Measurements from ENCODE around the gene UROC1. TPM values are rescaled to one million over a fixed set of nuclear protein-coding genes. Genes with fewer than 3 reads are reported as not detected.

Gene UROC1
- total RNA-seq, 1 experiment from 2014 or later, result not detected

DNA sequence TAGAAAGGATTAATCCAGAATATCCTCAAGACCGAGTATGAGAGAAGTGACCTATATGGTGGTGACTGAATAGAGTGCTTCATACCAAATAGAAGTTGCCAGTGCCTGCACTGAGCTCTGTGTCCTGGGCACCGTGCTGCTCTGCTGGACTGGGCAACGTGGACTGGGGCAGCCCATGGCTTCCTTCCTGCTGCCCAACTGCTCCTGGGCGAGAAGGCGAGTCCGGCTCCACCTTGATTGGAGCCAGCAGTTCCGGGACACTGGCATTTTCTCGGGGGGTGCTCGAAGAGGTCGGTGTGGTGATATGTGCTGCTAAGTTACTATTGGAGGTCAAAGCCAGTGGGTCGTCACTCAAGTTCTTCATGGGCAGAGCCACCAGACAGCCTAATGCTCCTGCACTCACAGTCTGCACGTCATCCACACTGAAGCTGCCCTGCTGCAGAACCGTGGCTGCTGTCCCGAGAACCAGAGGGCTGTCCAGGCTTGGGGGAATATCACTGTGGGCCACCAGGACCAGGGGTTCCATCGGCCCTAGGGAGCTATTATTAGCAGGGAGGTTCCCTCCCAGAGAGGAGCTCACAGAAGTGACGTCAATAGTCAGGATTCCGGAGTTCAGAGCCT lies 56.0 kb downstream of the UROC1 start:
- ChIA-PET POLR2A (ENCODE audit: unreplicated experiment) (interaction anchor here (0.7 kb wide), 1 partner anchor 473 kb away, joined by 3 read pairs; no protein-coding TSS in a partner anchor), CTCF (no interaction called here)
- H3K27ac ChIP-seq, result no peak overlapping the region
- no peak overlapping the region for H3K4me2 ChIP-seq
- H3K9me3 ChIP-seq (ENCODE audit: insufficient read depth, low read depth), result no peaks in the 10 kb centered on the region
- H3K9me2 ChIP-seq (ENCODE audit: insufficient read depth), result no peaks in the 10 kb centered on the region
- no peaks in the 10 kb centered on the region for H3K4me1 ChIP-seq (replicated peaks; ENCODE audit: insufficient read depth)
- no peak overlapping the region for H3K4me3 ChIP-seq
- peaks cover 35% of the 10 kb centered on the region for H3K36me3 ChIP-seq (ENCODE audit: low read depth)
- no TSS peak for BruUV-seq (replicated peaks)
- TF ChIP-seq CTCF (conservative IDR thresholded peaks at IDR 0.05), result no peak
- no peak for TF ChIP-seq EZH2 (IDR thresholded peaks at IDR 0.05; ENCODE audit: low read depth)
- H4K20me1 ChIP-seq (ENCODE audit: insufficient read depth), result peaks cover 36% of the 10 kb centered on the region
- 0 out of 2 replicates have a peak, but pooled peaks cover 3% of the 10 kb centered on the region for H3K79me2 ChIP-seq (ENCODE audit: low read depth)
- no peaks in the 10 kb centered on the region for H3F3A ChIP-seq (ENCODE audit: insufficient read depth, low read depth)
- intact Hi-C loops (cut with micrococcal nuclease; ENCODE audit: unreplicated experiment), result no loop called here
- no peaks in the 10 kb centered on the region for H3K27me3 ChIP-seq (ENCODE audit: insufficient read depth, low read depth)
- no peak overlapping the region for H2AFZ ChIP-seq
- no peak for DNase-seq

- H3K36me3 ChIP-seq (ENCODE audit: low read depth), result peaks cover 27% of the 10 kb centered on the region
- no peaks in the 10 kb centered on the region for H3K27me3 ChIP-seq (ENCODE audit: insufficient read depth, low read depth)
- no peak overlapping the region for H3K27ac ChIP-seq
- H3K9me3 ChIP-seq (ENCODE audit: insufficient read depth, low read depth), result no peaks in the 10 kb centered on the region
- 0 out of 2 replicates have a peak, but pooled peaks cover 3% of the 10 kb centered on the region for H3K79me2 ChIP-seq (ENCODE audit: low read depth)
- H4K20me1 ChIP-seq (ENCODE audit: insufficient read depth), result peaks cover 46% of the 10 kb centered on the region
- H3K4me3 ChIP-seq, result no peak overlapping the region
- H2AFZ ChIP-seq, result no peak overlapping the region
- intact Hi-C loops (cut with micrococcal nuclease; ENCODE audit: unreplicated experiment), result no loop called here
- TF ChIP-seq EZH2 (IDR thresholded peaks at IDR 0.05; ENCODE audit: low read depth) (no peak), CTCF (conservative IDR thresholded peaks at IDR 0.05) (no peak)
- no peaks in the 10 kb centered on the region; the same call in 1 of the 2 replicates for H3F3A ChIP-seq (ENCODE audit: insufficient read depth, low read depth)
- POLR2A ChIA-PET (ENCODE audit: unreplicated experiment), result no interaction called here
- DNase-seq, result no peak
- H3K4me2 ChIP-seq, result no peak overlapping the region
- CTCF ChIA-PET, result no interaction called here
- H3K4me1 ChIP-seq (replicated peaks; ENCODE audit: insufficient read depth), result no peaks in the 10 kb centered on the region
- BruUV-seq (replicated peaks), result no TSS peak
- no peaks in the 10 kb centered on the region for H3K9me2 ChIP-seq (ENCODE audit: insufficient read depth)
Observed at GRCh38 chr3:126460381-126460780, 57.2 kb downstream of the UROC1 start.

DNA sequence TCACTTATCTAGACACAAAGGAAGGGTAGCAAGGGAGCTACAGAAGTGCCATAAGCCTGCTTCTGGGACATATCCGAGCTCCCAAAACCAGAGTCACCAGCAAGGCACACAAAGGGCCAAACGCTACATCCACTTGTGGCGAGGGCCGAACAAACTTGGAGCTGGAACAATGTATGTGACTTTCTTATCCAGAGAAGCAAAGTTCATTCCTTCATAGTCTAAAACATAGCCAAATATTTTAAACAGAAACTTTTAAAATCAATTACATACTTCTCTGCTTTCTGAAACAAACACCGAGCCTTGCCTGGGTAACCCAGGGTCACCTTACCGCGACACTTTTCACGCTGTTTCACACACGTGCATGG lies 57.8 kb downstream of the UROC1 start:
- no peaks in the 10 kb centered on the region; the same call in 1 of the 2 replicates for H3F3A ChIP-seq (ENCODE audit: insufficient read depth, low read depth)
- 0 out of 2 replicates have a peak, but pooled peaks cover 3% of the 10 kb centered on the region for H3K79me2 ChIP-seq (ENCODE audit: low read depth)
- POLR2A ChIA-PET (ENCODE audit: unreplicated experiment), result no interaction called here
- no peaks in the 10 kb centered on the region for H3K9me3 ChIP-seq (ENCODE audit: insufficient read depth, low read depth)
- TF ChIP-seq EZH2 (IDR thresholded peaks at IDR 0.05; ENCODE audit: low read depth) (no peak), CTCF (conservative IDR thresholded peaks at IDR 0.05) (no peak)
- H3K27me3 ChIP-seq (ENCODE audit: insufficient read depth, low read depth), result no peaks in the 10 kb centered on the region
- no peak overlapping the region for H3K4me2 ChIP-seq
- no peaks in the 10 kb centered on the region for H3K9me2 ChIP-seq (ENCODE audit: insufficient read depth)
- CTCF ChIA-PET, result interaction anchor here (0.6 kb wide), 1 partner anchor 501 kb away, joined by 4 read pairs; no protein-coding TSS in a partner anchor
- no peaks in the 10 kb centered on the region for H3K4me1 ChIP-seq (replicated peaks; ENCODE audit: insufficient read depth)
- H3K36me3 ChIP-seq (ENCODE audit: low read depth), result peaks cover 25% of the 10 kb centered on the region
- no peak overlapping the region for H3K4me3 ChIP-seq
- H3K27ac ChIP-seq, result no peak overlapping the region
- no peak for DNase-seq
- intact Hi-C loops (cut with micrococcal nuclease; ENCODE audit: unreplicated experiment), result no loop called here
- no peak overlapping the region for H2AFZ ChIP-seq
- no TSS peak for BruUV-seq (replicated peaks)
- peaks cover 52% of the 10 kb centered on the region for H4K20me1 ChIP-seq (ENCODE audit: insufficient read depth)

Data from PC-9 (cell line).